Gastrocnemius medialis (tissue), 4 donors: ENCODE measurements around the gene RALGPS2.

Experiments
- POLR2A ChIP-seq, 2 donors: fragments of 450-650 bp; IDR thresholded peaks; one replicate each; pipeline ENCODE4 v1.6.1; 2017; ENCODE audit warnings: antibody characterized with exemption in 2 of 2, mild to moderate bottlenecking in 2 of 2, moderate library complexity in 2 of 2
- TF ChIP-seq, protein P1 (sequence below), 5 experiments: fragments of 450-650 bp in 3 of 5; fragments of 200-600 bp in 2 of 5; sonication (generic) in 2 of 5; IDR thresholded peaks in 4 of 5; conservative IDR thresholded peaks in 1 of 5; 1 replicate in 4 of 5; 2 replicates in 1 of 5; pipeline ENCODE4 v1.5.1; 2016 to 2019; ENCODE audit warnings: antibody characterized with exemption in 5 of 5, mild to moderate bottlenecking in 3 of 5, moderate library complexity in 3 of 5

DNA sequence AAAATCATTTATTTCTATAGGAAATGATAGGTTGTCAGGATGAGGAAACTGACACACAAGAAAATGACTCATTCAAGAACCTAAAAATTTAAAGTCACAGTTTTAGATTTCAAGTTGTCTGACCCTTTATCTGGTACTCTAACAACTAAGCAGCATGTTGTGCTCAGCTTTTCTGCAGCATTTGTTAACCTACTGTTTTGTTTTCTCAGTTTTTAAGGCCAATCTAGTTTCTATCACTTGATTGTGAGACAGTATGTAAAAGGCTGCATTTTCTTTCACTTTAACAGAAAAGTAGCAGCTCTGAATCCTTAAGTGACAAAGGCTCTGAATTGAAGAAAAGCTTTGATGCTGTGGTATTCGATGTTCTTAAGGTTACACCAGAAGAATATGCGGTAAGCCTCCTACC lies 59.1 kb downstream of the RALGPS2 start:
- TF ChIP-seq, protein P1, sequence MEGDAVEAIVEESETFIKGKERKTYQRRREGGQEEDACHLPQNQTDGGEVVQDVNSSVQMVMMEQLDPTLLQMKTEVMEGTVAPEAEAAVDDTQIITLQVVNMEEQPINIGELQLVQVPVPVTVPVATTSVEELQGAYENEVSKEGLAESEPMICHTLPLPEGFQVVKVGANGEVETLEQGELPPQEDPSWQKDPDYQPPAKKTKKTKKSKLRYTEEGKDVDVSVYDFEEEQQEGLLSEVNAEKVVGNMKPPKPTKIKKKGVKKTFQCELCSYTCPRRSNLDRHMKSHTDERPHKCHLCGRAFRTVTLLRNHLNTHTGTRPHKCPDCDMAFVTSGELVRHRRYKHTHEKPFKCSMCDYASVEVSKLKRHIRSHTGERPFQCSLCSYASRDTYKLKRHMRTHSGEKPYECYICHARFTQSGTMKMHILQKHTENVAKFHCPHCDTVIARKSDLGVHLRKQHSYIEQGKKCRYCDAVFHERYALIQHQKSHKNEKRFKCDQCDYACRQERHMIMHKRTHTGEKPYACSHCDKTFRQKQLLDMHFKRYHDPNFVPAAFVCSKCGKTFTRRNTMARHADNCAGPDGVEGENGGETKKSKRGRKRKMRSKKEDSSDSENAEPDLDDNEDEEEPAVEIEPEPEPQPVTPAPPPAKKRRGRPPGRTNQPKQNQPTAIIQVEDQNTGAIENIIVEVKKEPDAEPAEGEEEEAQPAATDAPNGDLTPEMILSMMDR (IDR thresholded peaks at IDR 0.05 in 4 of 5, conservative IDR thresholded peaks at IDR 0.05 in 1 of 5), result no peak
- TF ChIP-seq POLR2A (IDR thresholded peaks at IDR 0.05), result no peak
